Caco-2 (cell line): ENCODE measurements around the gene SNX24. TPM values are rescaled to one million over a fixed set of nuclear protein-coding genes. Genes with fewer than 3 reads are reported as not detected.

Experiments
- BruUV-seq: library from RNA; stranded (reverse); fragments of 400-500 nt; replicated peaks from 2 replicates; lab custom pipeline; 2021; lab: Mats Ljungman, UMichigan
- CTCF ChIA-PET: fragments of 300-600 bp; sonication (Branson Sonifier 250); formaldehyde crosslinking; loops from one replicate; lab custom pipeline; 2022; ENCODE audit warnings: antibody characterized with exemption; lab: Charles Lee
- POLR2A ChIA-PET: fragments of 300-600 bp; sonication (Branson Sonifier 250); formaldehyde crosslinking; loops from one replicate; lab custom pipeline; 2022; ENCODE audit warnings: antibody characterized with exemption; lab: Charles Lee
- DNase-seq, 2 experiments: peaks; one replicate each; pipeline versions ENCODE4 v3.0.0 to v3.0.0-alpha.2; 2020 to 2022
- H3K27me3 ChIP-seq: replicated peaks from 2 replicates; pipeline ENCODE4 v1.6.0; 2011; ENCODE audit warnings: low read length; ENCODE audit not compliant: control insufficient read depth, insufficient read depth
- H3K36me3 ChIP-seq: 2 replicates; pipeline ENCODE4 v1.5.1; 2011; ENCODE audit warnings: low read length; ENCODE audit not compliant: control insufficient read depth, insufficient read depth
- H3K4me1 ChIP-seq: fragments of 250-450 bp; sonication (Bioruptor Pico); 2 replicates; pipeline ENCODE4 v1.5.1; 2020; ENCODE audit warnings: mild to moderate bottlenecking
- H3K4me3 ChIP-seq: 2 replicates; pipeline ENCODE4 v1.5.1; 2011; ENCODE audit warnings: low read depth, mild to moderate bottlenecking, control low read depth, low read length
- H3K9me3 ChIP-seq: fragments of 250-450 bp; sonication (Bioruptor Pico); 2 replicates; pipeline ENCODE4 v1.5.1; 2020; ENCODE audit warnings: mild to moderate bottlenecking, moderate library complexity
- H3K27ac Mint-ChIP-seq: one replicate; pipeline ENCODE4 v1.8.0; 2022; ENCODE audit warnings: mixed read lengths; ENCODE audit not compliant: unreplicated experiment
- H3K27me3 Mint-ChIP-seq: one replicate; pipeline ENCODE4 v1.8.0; 2022; ENCODE audit warnings: mixed read lengths; ENCODE audit not compliant: insufficient read depth, unreplicated experiment
- H3K36me3 Mint-ChIP-seq: one replicate; pipeline ENCODE4 v1.8.0; 2022; ENCODE audit warnings: mild to moderate bottlenecking, mixed read lengths; ENCODE audit not compliant: insufficient read depth, unreplicated experiment
- H3K4me1 Mint-ChIP-seq: one replicate; pipeline ENCODE4 v1.8.0; 2022; ENCODE audit warnings: low read depth, mixed read lengths; ENCODE audit not compliant: unreplicated experiment
- H3K4me3 Mint-ChIP-seq: one replicate; pipeline ENCODE4 v1.8.0; 2022; ENCODE audit warnings: mild to moderate bottlenecking, moderate library complexity, mixed read lengths; ENCODE audit not compliant: unreplicated experiment
- H3K9me3 Mint-ChIP-seq: one replicate; pipeline ENCODE4 v1.8.0; 2022; ENCODE audit warnings: mixed read lengths; ENCODE audit not compliant: unreplicated experiment
- CTCF ChIP-seq, 2 experiments: fragments of 200-600 bp in 1 of 2; IDR thresholded peaks; 1 replicate in 1 of 2; 2 replicates in 1 of 2; pipeline versions ENCODE4 v1.5.1 to v1.8.0; 2011 to 2022; ENCODE audit warnings: antibody characterized with exemption in 1 of 2, control low read depth in 1 of 2, inconsistent platforms in 1 of 2, low read depth in 1 of 2, low read length in 1 of 2, mild to moderate bottlenecking in 1 of 2, moderate library complexity in 1 of 2; ENCODE audit not compliant: insufficient read depth in 1 of 2, severe bottlenecking in 1 of 2, unreplicated experiment in 1 of 2
- intact Hi-C: fragments of 100-400 bp; cut with micrococcal nuclease; formaldehyde crosslinking; loops from one replicate; pipeline ENCODE4 v1.10.0; 2022; ENCODE audit not compliant: unreplicated experiment
- total RNA-seq: library from RNA; stranded (reverse); gene quantifications from 2 replicates; pipeline ENCODE4 v1.2.3, GENCODE V29; 2022

SNX24 gene
- total RNA-seq, 1 experiment from 2014 or later: 38.4 TPM

GRCh38 chr5:122864842-122865241, 19.4 kb downstream of the SNX24 start:
- no peaks in the 10 kb centered on the region for H3K9me3 ChIP-seq
- intact Hi-C loops: no loop called here
- no peak for DNase-seq
- H3K27me3 ChIP-seq: no peaks in the 10 kb centered on the region
- CTCF ChIA-PET: no interaction called here
- no peaks in the 10 kb centered on the region; the same call in 1 of the 2 replicates for H3K36me3 ChIP-seq
- TF ChIP-seq CTCF (IDR thresholded peaks at IDR 0.05; ENCODE audit: insufficient read depth in 1 of 2, low read depth in 1 of 2, low read length in 1 of 2, severe bottlenecking in 1 of 2, unreplicated experiment in 1 of 2): no peak
- H3K27me3 Mint-ChIP-seq: no peaks in the 10 kb centered on the region
- peaks cover 5% of the 10 kb centered on the region for H3K36me3 Mint-ChIP-seq
- POLR2A ChIA-PET: no interaction called here
- peaks cover 18% of the 10 kb centered on the region for H3K4me1 ChIP-seq
- peaks cover 6% of the 10 kb centered on the region for H3K9me3 Mint-ChIP-seq
- no peak overlapping the region for H3K27ac Mint-ChIP-seq
- H3K4me1 Mint-ChIP-seq: peaks cover 20% of the 10 kb centered on the region
- BruUV-seq: no TSS peak
- H3K4me3 Mint-ChIP-seq: no peak overlapping the region
- no peak overlapping the region for H3K4me3 ChIP-seq

- H3K27me3 ChIP-seq: no peaks in the 10 kb centered on the region
- H3K36me3 Mint-ChIP-seq: no peaks in the 10 kb centered on the region
- no peaks in the 10 kb centered on the region for H3K4me1 ChIP-seq
- intact Hi-C loops: no loop called here
- no peak overlapping the region for H3K27ac Mint-ChIP-seq
- ChIA-PET POLR2A (no interaction called here), CTCF (no interaction called here)
- no peak overlapping the region for H3K4me3 Mint-ChIP-seq
- DNase-seq: no peak
- H3K9me3 ChIP-seq: no peaks in the 10 kb centered on the region
- H3K4me1 Mint-ChIP-seq: peaks cover 5% of the 10 kb centered on the region
- no peak overlapping the region for H3K4me3 ChIP-seq
- H3K9me3 Mint-ChIP-seq: no peaks in the 10 kb centered on the region
- no peak for TF ChIP-seq CTCF (IDR thresholded peaks at IDR 0.05; ENCODE audit: insufficient read depth in 1 of 2, low read depth in 1 of 2, low read length in 1 of 2, severe bottlenecking in 1 of 2, unreplicated experiment in 1 of 2)
- H3K27me3 Mint-ChIP-seq: no peaks in the 10 kb centered on the region
- no TSS peak for BruUV-seq
- no peaks in the 10 kb centered on the region for H3K36me3 ChIP-seq
These were observed 24.9 kb downstream of the SNX24 start for GRCh38 chr5:122870219-122870856.

GRCh38 chr5:122871661-122872060, 26.2 kb downstream of the SNX24 start:
- intact Hi-C loops: no loop called here
- no peak for DNase-seq
- Histone ChIP-seq H3K9me3 (no peaks in the 10 kb centered on the region), H3K4me3 (no peak overlapping the region), H3K27me3 (no peaks in the 10 kb centered on the region), H3K36me3 (no peaks in the 10 kb centered on the region), H3K4me1 (no peaks in the 10 kb centered on the region)
- H3K4me1 Mint-ChIP-seq: peaks cover 5% of the 10 kb centered on the region
- H3K27ac Mint-ChIP-seq: no peak overlapping the region
- no peak for TF ChIP-seq CTCF (IDR thresholded peaks at IDR 0.05; ENCODE audit: insufficient read depth in 1 of 2, low read depth in 1 of 2, low read length in 1 of 2, severe bottlenecking in 1 of 2, unreplicated experiment in 1 of 2)
- peaks cover 2% of the 10 kb centered on the region for H3K36me3 Mint-ChIP-seq
- no TSS peak for BruUV-seq
- no peaks in the 10 kb centered on the region for H3K9me3 Mint-ChIP-seq
- H3K4me3 Mint-ChIP-seq: no peak overlapping the region
- no peaks in the 10 kb centered on the region for H3K27me3 Mint-ChIP-seq
- ChIA-PET CTCF (no interaction called here), POLR2A (no interaction called here)
